ENCODE results near the gene PARP9. TPM values are rescaled to one million over a fixed set of nuclear protein-coding genes. Genes with fewer than 3 reads are reported as not detected.

The PARP9 gene
- total RNA-seq, 2 donors from 2014 or later, result 13.2 to 17.1 TPM

- Histone ChIP-seq H3K27me3 (no peaks in the 10 kb centered on the region), H3K36me3 (replicated peaks in 1 of 2; ENCODE audit: insufficient read depth in 1 of 2, low read depth in 2 of 2) (peaks cover 0 to 18% of the 10 kb centered on the region in 2 donors), H3K4me3 (no peak overlapping the region), H3K27ac (no peak overlapping the region), H3K4me1 (no peaks in the 10 kb centered on the region), H3K9me3 (no peaks in the 10 kb centered on the region)
- WGBS, 2 donors, result 93% methylated on average over 5 of the region's 5 CpGs
- no peak for DNase-seq
- ATAC-seq, result no peak
- intact Hi-C loops (cut with DNase I), result no loop called here
- TF ChIP-seq POLR2A (IDR thresholded peaks at IDR 0.05) (no peak), CTCF (IDR thresholded peaks at IDR 0.05) (no peak)
Measured at GRCh38 chr3:122546151-122546550, 17.9 kb downstream of the PARP9 start.

- WGBS, 2 donors, result 81 to 89% methylated on average over 7 of the region's 7 CpGs
- H3K27ac ChIP-seq, result no peak overlapping the region
- intact Hi-C loops (cut with DNase I), result no loop called here
- H3K4me3 ChIP-seq, result no peak overlapping the region
- ATAC-seq, result no peak
- TF ChIP-seq CTCF (IDR thresholded peaks at IDR 0.05) (no peak), POLR2A (IDR thresholded peaks at IDR 0.05) (no peak)
- H3K27me3 ChIP-seq, result no peaks in the 10 kb centered on the region
- no peaks in the 10 kb centered on the region for H3K4me1 ChIP-seq
- H3K36me3 ChIP-seq (replicated peaks in 1 of 2; ENCODE audit: insufficient read depth in 1 of 2, low read depth in 2 of 2), result peaks cover 0 to 37% of the 10 kb centered on the region in 2 donors
- H3K9me3 ChIP-seq, result no peaks in the 10 kb centered on the region
- DNase-seq, result no peak
Measured at GRCh38 chr3:122538956-122539490, 25.1 kb downstream of the PARP9 start.

GRCh38 chr3:122536632-122537001 lies 27.5 kb downstream of the PARP9 start:
- H3K27ac ChIP-seq, result no peak overlapping the region
- H3K36me3 ChIP-seq (replicated peaks in 1 of 2; ENCODE audit: insufficient read depth in 1 of 2, low read depth in 2 of 2), result peaks cover 0 to 53% of the 10 kb centered on the region in 2 donors

GRCh38 chr3:122535964-122536631 lies 28.0 kb downstream of the PARP9 start:
- Histone ChIP-seq H3K36me3 (replicated peaks in 1 of 2; ENCODE audit: insufficient read depth in 1 of 2, low read depth in 2 of 2) (peaks cover 0 to 51% of the 10 kb centered on the region in 2 donors), H3K4me3 (no peak overlapping the region), H3K9me3 (no peaks in the 10 kb centered on the region), H3K27ac (no peak overlapping the region), H3K27me3 (no peaks in the 10 kb centered on the region), H3K4me1 (no peaks in the 10 kb centered on the region)
- ATAC-seq (no peak), DNase-seq (no peak)
- TF ChIP-seq POLR2A (IDR thresholded peaks at IDR 0.05) (no peak), CTCF (IDR thresholded peaks at IDR 0.05) (no peak)
- 92% methylated on average over 6 of the region's 6 CpGs for WGBS, 2 donors
- intact Hi-C loops (cut with DNase I), result no loop called here

More at GRCh38 chr3:122536632-122537001, 27.5 kb downstream of the PARP9 start:
- TF ChIP-seq CTCF (IDR thresholded peaks at IDR 0.05) (no peak), POLR2A (IDR thresholded peaks at IDR 0.05) (no peak)
- Histone ChIP-seq H3K4me3 (no peak overlapping the region), H3K9me3 (no peaks in the 10 kb centered on the region), H3K4me1 (no peaks in the 10 kb centered on the region), H3K27me3 (no peaks in the 10 kb centered on the region)
- ATAC-seq (no peak), DNase-seq (no peak)
- intact Hi-C loops (cut with DNase I), result no loop called here
- WGBS, 2 donors, result 78 to 88% methylated on average over 3 of the region's 3 CpGs

- ATAC-seq (no peak), DNase-seq (no peak)
- Histone ChIP-seq H3K27me3 (no peaks in the 10 kb centered on the region), H3K4me1 (no peaks in the 10 kb centered on the region), H3K36me3 (replicated peaks in 1 of 2; ENCODE audit: insufficient read depth in 1 of 2, low read depth in 2 of 2) (peaks cover 0 to 41% of the 10 kb centered on the region in 2 donors), H3K27ac (no peak overlapping the region), H3K9me3 (no peaks in the 10 kb centered on the region), H3K4me3 (no peak overlapping the region)
- WGBS, 2 donors, result 59 to 69% methylated on average over 1 of the region's 1 CpG
- intact Hi-C loops (cut with DNase I), result no loop called here
- TF ChIP-seq POLR2A (IDR thresholded peaks at IDR 0.05), result no peak
- TF ChIP-seq CTCF (IDR thresholded peaks at IDR 0.05), result no peak
Measured at GRCh38 chr3:122533931-122534334, 30.2 kb downstream of the PARP9 start.

Data from body of pancreas (tissue), 4 donors.